ENCODE results near the gene MYT1.

The MYT1 gene

GRCh38 chr20:64140061-64140931 lies 24.0 kb upstream of the MYT1 start:
- DNase-seq (ENCODE audit: low read depth) = no peak

GRCh38 chr20:64140956-64141355 lies 23.3 kb upstream of the MYT1 start:
- no peak for DNase-seq (ENCODE audit: low read depth)

GRCh38 chr20:64142590-64142989 lies 21.7 kb upstream of the MYT1 start:
- no peak for DNase-seq (ENCODE audit: low read depth)

- DNase-seq (ENCODE audit: low read depth) = no peak
Observed at GRCh38 chr20:64143018-64143801, 21.0 kb upstream of the MYT1 start.

- DNase-seq (ENCODE audit: low read depth) = no peak
Observed at GRCh38 chr20:64144144-64144912, 19.9 kb upstream of the MYT1 start.

GRCh38 chr20:64145458-64146300 lies 18.6 kb upstream of the MYT1 start:
- no peak for DNase-seq (ENCODE audit: low read depth)

GRCh38 chr20:64146301-64146935 lies 17.8 kb upstream of the MYT1 start:
- no peak for DNase-seq (ENCODE audit: low read depth)

GRCh38 chr20:64146936-64147477 lies 17.2 kb upstream of the MYT1 start:
- no peak for DNase-seq (ENCODE audit: low read depth)

- no peak for DNase-seq (ENCODE audit: low read depth)
Observed at GRCh38 chr20:64148581-64148980, 15.7 kb upstream of the MYT1 start.

- DNase-seq (ENCODE audit: low read depth) = no peak
Observed at GRCh38 chr20:64149141-64149540, 15.1 kb upstream of the MYT1 start.

- DNase-seq (ENCODE audit: low read depth) = no peak
Observed at GRCh38 chr20:64149809-64150560, 14.3 kb upstream of the MYT1 start.

- no peak for DNase-seq (ENCODE audit: low read depth)
Observed at GRCh38 chr20:64150756-64151632, 13.3 kb upstream of the MYT1 start.

- no peak for DNase-seq (ENCODE audit: low read depth)
Observed at GRCh38 chr20:64151633-64152530, 12.4 kb upstream of the MYT1 start.

GRCh38 chr20:64152906-64153305 lies 11.3 kb upstream of the MYT1 start:
- no peak for DNase-seq (ENCODE audit: low read depth)

GRCh38 chr20:64153410-64153809 lies 10.8 kb upstream of the MYT1 start:
- no peak for DNase-seq (ENCODE audit: low read depth)

GRCh38 chr20:64153861-64154589 lies 10.2 kb upstream of the MYT1 start:
- DNase-seq (ENCODE audit: low read depth) = no peak

- no peak for DNase-seq (ENCODE audit: low read depth)
Observed at GRCh38 chr20:64154590-64155257, 9.5 kb upstream of the MYT1 start.
